HFFc6 (cell line): ENCODE measurements around the gene SUV39H2. TPM values are rescaled to one million over a fixed set of nuclear protein-coding genes. Genes with fewer than 3 reads are reported as not detected.

ENCODE experiments used
- DNase-seq: peaks from one replicate; pipeline ENCODE4 v3.0.0-alpha.2; 2018
- H3K27ac Mint-ChIP-seq: 2 replicates; pipeline ENCODE4 v1.8.0; 2020; ENCODE audit warnings: mild to moderate bottlenecking, mixed read lengths
- H3K27me3 Mint-ChIP-seq: 2 replicates; pipeline ENCODE4 v1.8.0; 2021; ENCODE audit warnings: mild to moderate bottlenecking, moderate library complexity, mixed read lengths; ENCODE audit not compliant: insufficient read depth
- H3K36me3 Mint-ChIP-seq: 2 replicates; pipeline ENCODE4 v1.8.0; 2021; ENCODE audit warnings: low read depth, mixed read lengths
- H3K4me1 Mint-ChIP-seq: 2 replicates; pipeline ENCODE4 v1.8.0; 2020; ENCODE audit warnings: low read depth, mixed read lengths
- H3K4me3 Mint-ChIP-seq: 2 replicates; pipeline ENCODE4 v1.8.0; 2020; ENCODE audit warnings: mild to moderate bottlenecking, moderate library complexity, mixed read lengths
- H3K9me3 Mint-ChIP-seq: 2 replicates; pipeline ENCODE4 v1.8.0; 2020; ENCODE audit warnings: mild to moderate bottlenecking, mixed read lengths
- total RNA-seq, 6 experiments: library from RNA; stranded (reverse); fragmentation: NEBNext Ultra II Directional; extraction: Animal tissue kit (Norgen Biotek cat#: 25700); gene quantifications; 2 replicates in 1 of 6; 3 replicates in 5 of 6; pipeline ENCODE4 v1.2.3, GENCODE V29; 2021
- TF ChIP-seq, protein P1 (sequence below): fragments of 200-600 bp; sonication (generic); IDR thresholded peaks from 2 replicates; pipeline ENCODE4 v1.5.0; 2021; ENCODE audit warnings: antibody characterized with exemption, mild to moderate bottlenecking

SUV39H2 gene
- total RNA-seq, 6 experiments from 2014 or later = 8.6 to 18.1 (median 13.9) TPM

DNA sequence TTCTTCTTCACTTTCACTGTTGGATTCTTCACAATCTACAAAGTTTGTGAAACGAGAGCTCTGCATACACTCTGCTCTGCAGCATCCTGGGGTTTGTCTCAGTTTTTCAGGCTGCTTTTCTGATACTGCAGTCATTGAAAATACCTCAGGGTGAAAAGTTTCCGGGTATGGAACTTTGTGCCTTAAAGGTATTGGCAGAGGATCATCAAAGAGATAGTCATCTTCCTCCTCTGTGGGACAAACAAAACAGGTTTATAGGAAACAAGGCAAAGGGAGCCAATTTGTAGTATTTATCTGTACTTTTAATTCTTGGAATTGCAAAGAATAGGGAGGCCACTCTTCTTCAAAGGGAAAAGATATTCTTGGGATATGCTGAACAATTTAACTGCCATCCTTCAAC, 30.4 kb downstream of the SUV39H2 start:
- no peaks in the 10 kb centered on the region; the same call in 1 of the 2 replicates for H3K27me3 Mint-ChIP-seq
- TF ChIP-seq, protein P1, sequence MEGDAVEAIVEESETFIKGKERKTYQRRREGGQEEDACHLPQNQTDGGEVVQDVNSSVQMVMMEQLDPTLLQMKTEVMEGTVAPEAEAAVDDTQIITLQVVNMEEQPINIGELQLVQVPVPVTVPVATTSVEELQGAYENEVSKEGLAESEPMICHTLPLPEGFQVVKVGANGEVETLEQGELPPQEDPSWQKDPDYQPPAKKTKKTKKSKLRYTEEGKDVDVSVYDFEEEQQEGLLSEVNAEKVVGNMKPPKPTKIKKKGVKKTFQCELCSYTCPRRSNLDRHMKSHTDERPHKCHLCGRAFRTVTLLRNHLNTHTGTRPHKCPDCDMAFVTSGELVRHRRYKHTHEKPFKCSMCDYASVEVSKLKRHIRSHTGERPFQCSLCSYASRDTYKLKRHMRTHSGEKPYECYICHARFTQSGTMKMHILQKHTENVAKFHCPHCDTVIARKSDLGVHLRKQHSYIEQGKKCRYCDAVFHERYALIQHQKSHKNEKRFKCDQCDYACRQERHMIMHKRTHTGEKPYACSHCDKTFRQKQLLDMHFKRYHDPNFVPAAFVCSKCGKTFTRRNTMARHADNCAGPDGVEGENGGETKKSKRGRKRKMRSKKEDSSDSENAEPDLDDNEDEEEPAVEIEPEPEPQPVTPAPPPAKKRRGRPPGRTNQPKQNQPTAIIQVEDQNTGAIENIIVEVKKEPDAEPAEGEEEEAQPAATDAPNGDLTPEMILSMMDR = no peak
- no peak overlapping the region for H3K4me3 Mint-ChIP-seq
- H3K9me3 Mint-ChIP-seq = no peaks in the 10 kb centered on the region
- no peak overlapping the region for H3K27ac Mint-ChIP-seq
- peaks cover 50% of the 10 kb centered on the region for H3K36me3 Mint-ChIP-seq
- DNase-seq = no peak
- 0 out of 2 replicates have a peak, but pooled peaks cover 6% of the 10 kb centered on the region for H3K4me1 Mint-ChIP-seq

DNA sequence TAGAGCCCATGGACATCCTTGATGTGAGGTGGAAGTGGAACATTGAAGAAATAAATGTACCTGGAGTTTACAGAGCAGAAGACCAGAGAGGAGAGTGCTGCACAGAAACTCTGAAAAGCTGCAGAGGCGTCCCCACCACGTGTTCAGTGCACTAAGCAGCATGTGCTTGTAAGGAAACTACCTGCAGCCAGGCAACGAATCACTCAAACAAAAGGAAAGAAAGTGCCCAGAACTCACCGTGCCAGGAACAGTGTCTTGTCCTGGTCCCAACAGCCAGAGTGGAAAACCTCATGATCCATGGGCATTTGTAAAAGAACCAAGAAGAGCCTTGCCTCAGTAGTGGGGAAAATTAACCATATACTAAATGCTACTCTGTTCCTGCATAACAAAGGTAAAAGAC, 32.3 kb downstream of the SUV39H2 start:
- Mint-ChIP-seq H3K4me3 (no peak overlapping the region), H3K27ac (no peak overlapping the region), H3K36me3 (peaks cover 69% of the 10 kb centered on the region), H3K4me1 (0 out of 2 replicates have a peak, but pooled peaks cover 6% of the 10 kb centered on the region), H3K9me3 (0 out of 2 replicates have a peak, but pooled peaks cover 1% of the 10 kb centered on the region), H3K27me3 (no peaks in the 10 kb centered on the region; the same call in 1 of the 2 replicates)
- DNase-seq = no peak
- TF ChIP-seq, protein P1 = no peak

DNA sequence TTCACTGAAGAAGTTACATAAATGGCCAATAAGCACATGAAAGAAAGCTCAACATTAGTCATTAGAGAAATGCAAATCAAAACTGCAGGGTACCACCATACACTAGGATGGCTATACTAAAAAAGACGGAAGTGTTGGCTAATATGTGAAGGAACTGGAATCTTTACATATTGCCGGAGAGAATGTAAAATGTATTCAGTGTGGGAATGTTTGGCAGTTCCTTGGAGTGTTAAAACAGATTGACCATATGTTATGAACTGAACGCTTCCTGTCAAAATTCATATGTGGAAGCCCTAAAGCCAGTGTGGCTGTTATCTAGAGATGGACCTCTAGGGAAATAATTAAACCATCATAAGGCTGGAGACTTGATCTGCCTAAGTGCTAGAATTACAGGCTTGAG, 33.1 kb downstream of the SUV39H2 start:
- H3K4me3 Mint-ChIP-seq = no peak overlapping the region
- peaks cover 77% of the 10 kb centered on the region for H3K36me3 Mint-ChIP-seq
- H3K4me1 Mint-ChIP-seq = 0 out of 2 replicates have a peak, but pooled peaks cover 6% of the 10 kb centered on the region
- H3K27ac Mint-ChIP-seq = no peak overlapping the region
- peaks cover 7% of the 10 kb centered on the region; the same call in 1 of the 2 replicates for H3K9me3 Mint-ChIP-seq
- TF ChIP-seq, protein P1 = no peak
- no peak for DNase-seq
- no peaks in the 10 kb centered on the region; the same call in 1 of the 2 replicates for H3K27me3 Mint-ChIP-seq

DNA sequence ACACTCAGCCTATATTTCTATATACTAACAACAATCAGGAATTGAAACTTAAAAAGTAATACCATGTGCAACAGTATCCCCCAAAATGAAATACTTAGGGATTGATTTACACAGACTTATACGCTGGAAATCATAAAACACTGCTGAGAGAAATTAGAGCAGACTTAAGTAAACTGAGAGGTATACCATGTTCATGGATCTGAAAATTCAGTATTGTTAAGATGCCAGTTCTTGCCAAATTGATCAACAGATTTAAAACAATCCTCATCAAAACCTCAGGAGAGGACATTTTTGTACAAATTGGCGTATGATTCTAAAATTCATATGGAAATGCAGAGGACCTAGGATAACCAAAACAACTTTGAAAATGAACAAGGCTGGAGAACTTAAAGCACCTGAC, 37.9 kb downstream of the SUV39H2 start:
- Mint-ChIP-seq H3K36me3 (peaks cover 93% of the 10 kb centered on the region), H3K27me3 (no peaks in the 10 kb centered on the region; the same call in 1 of the 2 replicates), H3K27ac (no peak overlapping the region), H3K9me3 (peaks cover 21% of the 10 kb centered on the region), H3K4me3 (no peak overlapping the region), H3K4me1 (no peaks in the 10 kb centered on the region)
- TF ChIP-seq, protein P1 = no peak
- DNase-seq = no peak

DNA sequence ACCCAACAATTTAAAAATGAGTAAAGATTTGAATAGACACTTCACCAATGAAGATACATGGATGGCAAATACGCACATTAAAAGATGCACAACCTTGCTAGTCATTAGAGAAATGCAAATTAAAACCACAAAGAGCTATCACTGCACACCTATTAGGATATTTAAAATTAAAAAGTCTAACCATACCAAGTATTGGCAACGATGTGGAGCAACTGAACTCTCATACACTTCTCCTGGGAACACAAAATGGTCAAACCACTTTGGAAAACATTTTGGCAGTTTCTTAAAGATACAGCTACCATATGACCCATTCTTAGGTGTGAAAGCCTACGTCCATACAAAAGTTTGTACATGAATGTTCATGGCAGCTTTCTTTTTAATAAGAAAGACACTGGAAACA, 39.2 kb downstream of the SUV39H2 start:
- Mint-ChIP-seq H3K4me1 (no peaks in the 10 kb centered on the region), H3K36me3 (peaks cover 92% of the 10 kb centered on the region), H3K27ac (no peak overlapping the region), H3K4me3 (no peak overlapping the region), H3K9me3 (peaks cover 21% of the 10 kb centered on the region), H3K27me3 (no peaks in the 10 kb centered on the region; the same call in 1 of the 2 replicates)
- no peak for DNase-seq
- TF ChIP-seq, protein P1 = no peak
